ENCODE data around the gene RRAS.

Gene RRAS

GRCh38 chr19:49588365-49589122 is 51.4 kb downstream of the RRAS start:
- no peak for TF ChIP-seq CTCF (IDR thresholded peaks at IDR 0.05; ENCODE audit: extremely low read depth, insufficient read depth, missing control alignments)
- in situ Hi-C loops (cut with MboI; ENCODE audit: low pct_unique_long_range_greater_than_20kb, low sequenced_read_pairs, unreplicated experiment) = no loop called here
- DNase-seq (ENCODE audit: low spot score) = peak; percentile 43

GRCh38 chr19:49587227-49587626 is 52.7 kb downstream of the RRAS start:
- no peak for TF ChIP-seq CTCF (IDR thresholded peaks at IDR 0.05; ENCODE audit: extremely low read depth, insufficient read depth, missing control alignments)
- in situ Hi-C loops (cut with MboI; ENCODE audit: low pct_unique_long_range_greater_than_20kb, low sequenced_read_pairs, unreplicated experiment) = no loop called here
- no peak for DNase-seq (ENCODE audit: low spot score)
